ENCODE data around the gene SRSF4. TPM values are rescaled to one million over a fixed set of nuclear protein-coding genes. Genes with fewer than 3 reads are reported as not detected.
"Not testable (repeated sequence)": the region's sequence is repeated elsewhere in the genome, so short reads cannot be mapped to it uniquely, and the experiment has no call there.

SRSF4 gene
- total RNA-seq (10 to 100 TPM; 52.0 to 63.7 (median 61.1) TPM), polyA plus RNA-seq (50.0 TPM)
- long read RNA-seq, donor 1, transcript SRSF4-201 (6 exons, 2,387 nt) = major isoform, 298 of 326 reads
- long read RNA-seq, donor 1, transcript SRSF4-202 (5 exons, 1,264 nt) = minor isoform, 5 of 326 reads
- long read RNA-seq, donor 1, partial matches to known transcripts = 15 of 326 reads
- long read RNA-seq, donor 1, other reads (novel, unspliced or antisense) = 8 of 326 reads
- long read RNA-seq, donor 2, transcript SRSF4-201 (6 exons, 2,387 nt) = major isoform, 80 of 87 reads
- long read RNA-seq, donor 2, partial matches to known transcripts = 0 of 87 reads
- long read RNA-seq, donor 2, other reads (novel, unspliced or antisense) = 4 of 87 reads
- long read RNA-seq, donor 3, transcript SRSF4-202 (5 exons, 1,264 nt) = minor isoform, 19 of 604 reads
- long read RNA-seq, donor 3, transcript SRSF4-201 (6 exons, 2,387 nt) = major isoform, 538 of 604 reads
- long read RNA-seq, donor 3, partial matches to known transcripts = 25 of 604 reads
- long read RNA-seq, donor 3, other reads (novel, unspliced or antisense) = 22 of 604 reads
- long read RNA-seq, donor 4, transcript SRSF4-201 (6 exons, 2,387 nt) = major isoform, 69 of 74 reads
- long read RNA-seq, donor 4, partial matches to known transcripts = 2 of 74 reads
- long read RNA-seq, donor 4, other reads (novel, unspliced or antisense) = 2 of 74 reads

- intact Hi-C loops (cut with DNase I) = loop anchor here in 3 of 4 donors (5.0 to 10.0 kb wide), 3 partner anchors 57 to 537 kb away; partner anchors contain the start of genes TMEM200B (in 2 of the 3), RNU11 (in 1 of the 3) and TAF12 (in 1 of the 3)
- Histone ChIP-seq H3K4me3 (ENCODE audit: low read length) (peak within 1 kb of the TSS; percentile 80), H3K27ac (ENCODE audit: low read length) (peak within 1 kb of the TSS; percentile 100), H3K4me1 (ENCODE audit: control insufficient read depth, insufficient read depth, low read length) (peaks cover 3% of the 10 kb centered on the region), H3K27me3 (ENCODE audit: control insufficient read depth, insufficient read depth) (no peaks in the 10 kb centered on the region), H3K9me3 (ENCODE audit: control insufficient read depth, low read length) (no peaks in the 10 kb centered on the region)
- WGBS = under 1% methylated on average over 100 of the region's 100 CpGs
- peak; percentile 95 to 97 for ATAC-seq
- DNase-seq = peak; percentile 100
These were observed at the start of gene SRSF4 for GRCh38 chr1:29181413-29182225. TSS of gene SRSF4 (minus strand) at chr1:29181900. CDS start at chr1:29181752, 148 bp downstream.

DNA sequence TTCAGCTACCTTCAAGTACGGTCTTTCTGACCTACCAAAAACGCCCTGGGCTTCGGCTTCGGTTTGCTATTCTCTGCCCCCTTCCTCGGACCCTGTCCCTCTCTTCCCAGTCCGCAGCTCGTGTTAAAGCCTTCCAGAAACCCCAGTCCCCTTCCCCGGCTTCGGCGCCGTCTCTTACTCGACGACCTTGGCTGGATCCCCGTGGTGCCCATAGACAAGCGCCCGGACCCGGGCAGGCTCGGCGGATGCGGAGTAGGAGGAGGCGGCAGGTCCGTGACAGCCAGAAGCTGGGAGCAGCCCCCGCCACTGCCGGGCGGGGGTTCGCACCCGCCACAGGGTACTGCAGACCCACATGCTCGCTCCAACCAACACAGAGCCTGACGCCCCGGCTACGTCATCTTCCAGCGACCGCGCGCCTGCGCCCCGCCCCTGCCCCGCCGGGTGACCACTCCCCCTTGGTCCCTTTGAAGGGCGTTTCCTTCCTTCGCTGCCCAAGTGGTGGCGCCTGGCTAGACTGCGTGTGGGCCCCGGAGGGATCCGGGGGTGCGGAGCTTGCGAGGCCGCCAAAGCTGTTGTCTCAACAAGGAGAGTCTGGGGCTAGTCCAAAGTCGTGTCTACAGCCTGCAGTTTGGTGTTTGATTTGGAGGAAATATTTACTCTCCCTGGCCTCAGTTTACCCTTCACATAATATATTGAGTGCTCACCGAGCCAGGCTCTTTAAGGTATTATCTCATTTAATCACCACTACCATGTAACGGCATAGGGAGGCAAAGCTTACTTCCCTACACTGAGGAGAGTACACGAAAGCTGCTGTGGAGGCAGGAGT, 49.1 kb upstream of the SRSF4 start, which contains the start of gene MECR:
Gene MECR (minus strand): TSS at position 382 of the 826 bp plus-strand sequence. CDS start 28 bp downstream, at position 354.
- WGBS = 2% methylated on average over 52 of the region's 52 CpGs
- intact Hi-C loops (cut with DNase I) = loop anchor here in 3 of 4 donors (10.0 kb wide), 4 partner anchors 854 to 1484 kb away; no protein-coding TSS in a partner anchor
- DNase-seq = peak; percentile 94 to 98 (median 97)
- Histone ChIP-seq H3K9me3 (ENCODE audit: control insufficient read depth, low read length) (no peaks in the 10 kb centered on the region), H3K27me3 (ENCODE audit: control insufficient read depth, insufficient read depth) (no peaks in the 10 kb centered on the region), H3K27ac (ENCODE audit: low read length) (peak within 1 kb of the TSS; percentile 79), H3K4me3 (ENCODE audit: low read length) (peak within 1 kb of the TSS; percentile 89), H3K4me1 (ENCODE audit: control insufficient read depth, insufficient read depth, low read length) (peaks cover 3% of the 10 kb centered on the region)
- peak; percentile 98 for ATAC-seq

DNA sequence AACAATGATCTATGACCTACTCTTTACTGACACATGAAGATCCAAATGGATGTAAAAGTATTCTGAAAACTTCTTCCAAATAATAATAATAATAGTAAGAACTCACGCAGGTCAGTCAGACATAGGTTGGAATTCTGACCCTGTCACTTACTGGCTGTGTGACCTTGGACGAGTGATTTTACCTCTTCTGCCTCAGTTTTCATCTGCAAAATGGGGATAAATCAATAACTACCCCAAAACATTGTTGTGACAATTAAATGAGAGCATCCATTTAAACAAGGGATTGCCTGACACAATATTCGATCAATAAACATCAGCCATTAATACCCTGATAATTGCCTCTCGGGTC, 48.5 kb upstream of the SRSF4 start:
- intact Hi-C loops (cut with DNase I) = loop anchor here in 3 of 4 donors (10.0 kb wide), 4 partner anchors 855 to 1485 kb away; no protein-coding TSS in a partner anchor
- H3K27me3 ChIP-seq (ENCODE audit: control insufficient read depth, insufficient read depth) = no peaks in the 10 kb centered on the region
- H3K4me1 ChIP-seq (ENCODE audit: control insufficient read depth, insufficient read depth, low read length) = peaks cover 3% of the 10 kb centered on the region
- DNase-seq (no peak), ATAC-seq (no peak)
- peak overlapping the region; percentile 79 for H3K27ac ChIP-seq (ENCODE audit: low read length)
- peak overlapping the region; percentile 89 for H3K4me3 ChIP-seq (ENCODE audit: low read length)
- 17% methylated on average over 4 of the region's 4 CpGs for WGBS
- H3K9me3 ChIP-seq (ENCODE audit: control insufficient read depth, low read length) = no peaks in the 10 kb centered on the region

DNA sequence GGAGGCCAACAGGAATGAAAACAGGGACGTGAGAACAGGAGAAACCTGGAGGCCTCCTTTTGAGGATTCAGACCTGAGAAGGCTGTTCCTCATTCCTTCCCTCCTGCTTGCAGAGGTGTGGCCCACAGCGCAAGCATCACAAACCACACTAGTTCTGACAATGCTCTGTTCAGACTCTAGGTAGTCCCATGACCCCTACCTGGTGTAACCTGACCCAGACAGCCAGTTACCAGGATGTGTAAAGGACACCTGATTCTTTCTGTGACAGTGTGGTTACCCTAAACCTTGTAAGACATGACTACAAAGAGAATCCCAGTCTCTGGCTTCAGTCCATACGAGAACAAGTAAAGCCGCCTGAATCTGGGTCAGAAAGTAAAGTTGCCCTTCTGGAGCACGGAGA, 45.8 kb upstream of the SRSF4 start:
- H3K4me1 ChIP-seq (ENCODE audit: control insufficient read depth, insufficient read depth, low read length) = peaks cover 5% of the 10 kb centered on the region
- no peak overlapping the region for H3K4me3 ChIP-seq (ENCODE audit: low read length)
- DNase-seq (no peak), ATAC-seq (no peak)
- H3K9me3 ChIP-seq (ENCODE audit: control insufficient read depth, low read length) = no peaks in the 10 kb centered on the region
- H3K27me3 ChIP-seq (ENCODE audit: control insufficient read depth, insufficient read depth) = no peaks in the 10 kb centered on the region
- no peak overlapping the region for H3K27ac ChIP-seq (ENCODE audit: low read length)
- 88% methylated on average over 5 of the region's 5 CpGs for WGBS
- intact Hi-C loops (cut with DNase I) = no loop called here

DNA sequence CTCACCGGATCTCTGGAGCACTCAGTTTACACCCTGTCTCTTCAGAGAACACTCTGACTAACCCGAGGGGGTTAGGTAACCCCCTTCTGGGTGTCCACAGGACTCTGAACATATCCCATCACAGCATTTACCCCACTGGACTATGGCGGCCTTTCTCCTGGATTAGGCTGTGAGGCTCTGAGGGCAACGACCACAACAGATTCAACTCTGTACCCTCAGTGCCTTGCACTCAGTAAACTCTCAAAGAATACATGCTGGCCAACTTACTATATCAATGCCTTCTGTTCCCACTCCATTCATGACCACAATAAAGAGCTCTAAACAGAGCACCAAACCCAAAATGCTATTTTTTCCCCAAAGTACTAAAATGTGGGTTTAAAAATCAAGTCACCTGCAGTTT, 43.7 kb upstream of the SRSF4 start:
- WGBS = 90% methylated on average over 4 of the region's 4 CpGs
- intact Hi-C loops (cut with DNase I) = no loop called here
- Histone ChIP-seq H3K27me3 (ENCODE audit: control insufficient read depth, insufficient read depth) (no peaks in the 10 kb centered on the region), H3K27ac (ENCODE audit: low read length) (no peak overlapping the region), H3K4me1 (ENCODE audit: control insufficient read depth, insufficient read depth, low read length) (peaks cover 5% of the 10 kb centered on the region), H3K9me3 (ENCODE audit: control insufficient read depth, low read length) (no peaks in the 10 kb centered on the region), H3K4me3 (ENCODE audit: low read length) (no peak overlapping the region)
- DNase-seq (no peak), ATAC-seq (no peak)

DNA sequence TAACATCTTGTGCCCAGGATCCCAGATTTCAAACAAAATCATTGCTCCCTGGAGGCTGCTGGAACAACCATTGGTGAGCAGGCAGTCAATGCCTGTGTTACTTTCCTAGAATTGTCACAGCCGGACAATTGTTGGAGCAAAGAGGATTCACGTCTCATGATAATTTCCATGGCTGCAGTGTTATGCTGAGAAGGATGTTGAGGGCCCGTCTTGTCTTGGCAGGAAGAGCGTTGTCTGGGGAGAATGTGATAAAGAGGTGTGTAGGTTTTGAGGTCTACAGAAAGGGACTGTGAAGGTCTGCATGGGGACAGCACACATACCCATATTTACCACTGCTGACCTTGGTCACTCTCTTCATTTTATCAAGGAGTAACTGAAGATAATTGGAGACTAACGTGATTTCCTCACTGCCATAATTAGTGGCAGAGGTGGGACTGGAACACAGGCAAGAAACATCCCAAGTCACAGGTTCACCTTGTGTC, 42.7 kb upstream of the SRSF4 start:
- Histone ChIP-seq H3K27me3 (ENCODE audit: control insufficient read depth, insufficient read depth) (no peaks in the 10 kb centered on the region), H3K9me3 (ENCODE audit: control insufficient read depth, low read length) (no peaks in the 10 kb centered on the region), H3K4me3 (ENCODE audit: low read length) (no peak overlapping the region), H3K27ac (ENCODE audit: low read length) (peak overlapping the region; percentile 5), H3K4me1 (ENCODE audit: control insufficient read depth, insufficient read depth, low read length) (peaks cover 2% of the 10 kb centered on the region)
- ATAC-seq (no peak), DNase-seq (no peak)
- intact Hi-C loops (cut with DNase I) = no loop called here
- WGBS = 59% methylated on average over 5 of the region's 5 CpGs

DNA sequence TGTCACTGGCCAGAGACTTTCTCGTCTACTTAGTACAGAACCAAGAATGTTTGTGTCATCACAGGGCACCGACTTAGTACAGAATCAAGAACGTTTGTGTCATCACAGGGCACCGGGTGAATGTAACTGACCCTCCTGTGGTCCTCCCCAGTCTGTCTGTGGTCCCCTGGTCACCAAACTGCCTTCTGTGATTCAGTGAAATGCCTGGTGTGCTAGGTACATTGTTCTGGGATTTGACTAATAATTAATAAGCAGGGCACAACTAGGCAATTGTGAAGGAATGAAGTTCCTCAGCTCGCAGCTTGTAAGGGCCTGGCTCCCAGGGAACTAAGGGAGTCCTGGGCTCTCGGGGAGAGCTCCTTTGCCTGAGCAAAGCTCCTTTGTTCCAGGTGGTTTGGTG, 41.8 kb upstream of the SRSF4 start:
- Histone ChIP-seq H3K4me3 (ENCODE audit: low read length) (no peak overlapping the region), H3K9me3 (ENCODE audit: control insufficient read depth, low read length) (no peaks in the 10 kb centered on the region), H3K27me3 (ENCODE audit: control insufficient read depth, insufficient read depth) (no peaks in the 10 kb centered on the region), H3K27ac (ENCODE audit: low read length) (no peak overlapping the region), H3K4me1 (ENCODE audit: control insufficient read depth, insufficient read depth, low read length) (peaks cover 2% of the 10 kb centered on the region)
- ATAC-seq = no peak
- no peak for DNase-seq
- WGBS = 86% methylated on average over 6 of the region's 6 CpGs
- intact Hi-C loops (cut with DNase I) = no loop called here

GRCh38 chr1:29222686-29223085, 41.0 kb upstream of the SRSF4 start:
- H3K27ac ChIP-seq (ENCODE audit: low read length) = no peak overlapping the region
- no peaks in the 10 kb centered on the region for H3K9me3 ChIP-seq (ENCODE audit: control insufficient read depth, low read length)
- intact Hi-C loops (cut with DNase I) = no loop called here
- ATAC-seq = no peak
- no peaks in the 10 kb centered on the region for H3K27me3 ChIP-seq (ENCODE audit: control insufficient read depth, insufficient read depth)
- H3K4me1 ChIP-seq (ENCODE audit: control insufficient read depth, insufficient read depth, low read length) = peaks cover 2% of the 10 kb centered on the region
- DNase-seq = no peak
- 95% methylated on average over 1 of the region's 1 CpG for WGBS
- no peak overlapping the region for H3K4me3 ChIP-seq (ENCODE audit: low read length)

DNA sequence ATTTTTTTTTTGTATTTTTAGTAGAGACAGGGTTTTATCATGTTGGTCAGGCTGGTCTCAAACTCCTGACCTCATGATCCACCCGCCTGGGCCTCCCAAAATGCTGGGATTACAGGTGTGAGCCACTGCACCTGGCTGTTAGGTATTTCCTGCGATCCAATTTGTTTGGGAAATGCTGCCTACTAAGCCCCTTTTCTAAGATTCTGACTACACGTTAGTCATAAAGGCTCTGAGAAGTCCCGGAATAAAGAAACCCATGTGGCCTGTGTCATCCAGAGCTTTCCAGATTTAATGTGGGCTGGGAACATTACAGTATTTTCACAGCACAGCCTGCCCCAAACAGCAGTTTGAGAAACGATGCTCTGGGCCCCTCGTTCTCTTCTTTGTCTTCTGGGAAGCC, 40.6 kb upstream of the SRSF4 start:
- DNase-seq; H3K27me3 ChIP-seq (ENCODE audit: control insufficient read depth, insufficient read depth); H3K4me1 ChIP-seq (ENCODE audit: control insufficient read depth, insufficient read depth, low read length); intact Hi-C loops (cut with DNase I); H3K9me3 ChIP-seq (ENCODE audit: control insufficient read depth, low read length); ATAC-seq; H3K4me3 ChIP-seq (ENCODE audit: low read length); H3K27ac ChIP-seq (ENCODE audit: low read length): not testable (repeated sequence)
- WGBS = 88% methylated on average over 6 of the region's 6 CpGs

GRCh38 chr1:29221296-29221695, 39.6 kb upstream of the SRSF4 start:
- no peak for DNase-seq
- H3K4me1 ChIP-seq (ENCODE audit: control insufficient read depth, insufficient read depth, low read length) = peaks cover 2% of the 10 kb centered on the region
- ATAC-seq = no peak
- no peaks in the 10 kb centered on the region for H3K27me3 ChIP-seq (ENCODE audit: control insufficient read depth, insufficient read depth)
- WGBS = 95% methylated on average over 3 of the region's 3 CpGs
- no peak overlapping the region for H3K27ac ChIP-seq (ENCODE audit: low read length)
- H3K9me3 ChIP-seq (ENCODE audit: control insufficient read depth, low read length) = no peaks in the 10 kb centered on the region
- intact Hi-C loops (cut with DNase I) = no loop called here
- H3K4me3 ChIP-seq (ENCODE audit: low read length) = no peak overlapping the region
